ENCODE measurements around the gene NUDCD3.
"Not testable (repeated sequence)": the region's sequence is repeated elsewhere in the genome, so short reads cannot be mapped to it uniquely, and the experiment has no call there.

NUDCD3 gene

GRCh38 chr7:44445986-44446671, 44.3 kb downstream of the NUDCD3 start:
- DNase-seq: no peak

GRCh38 chr7:44441079-44441478, 49.4 kb downstream of the NUDCD3 start:
- no peak for DNase-seq

- no peak for DNase-seq
Observed at GRCh38 chr7:44440577-44441078, 49.8 kb downstream of the NUDCD3 start.

GRCh38 chr7:44439926-44440325, 50.5 kb downstream of the NUDCD3 start:
- no peak for DNase-seq

GRCh38 chr7:44438816-44439215, 51.6 kb downstream of the NUDCD3 start:
- DNase-seq: no peak

GRCh38 chr7:44434201-44434600, 56.3 kb downstream of the NUDCD3 start:
- no peak for DNase-seq

GRCh38 chr7:44433255-44434022, 57.0 kb downstream of the NUDCD3 start:
- DNase-seq: no peak

- no peak for DNase-seq
Observed at GRCh38 chr7:44432381-44432977, 58.0 kb downstream of the NUDCD3 start.

- DNase-seq: no peak
Observed at GRCh38 chr7:44431091-44431608, 59.3 kb downstream of the NUDCD3 start.

GRCh38 chr7:44430054-44430453, 60.4 kb downstream of the NUDCD3 start:
- DNase-seq: no peak

GRCh38 chr7:44424762-44425161, 65.7 kb downstream of the NUDCD3 start:
- DNase-seq: not testable (repeated sequence)

GRCh38 chr7:44416941-44417340, 73.5 kb downstream of the NUDCD3 start:
- DNase-seq: no peak

GRCh38 chr7:44415510-44415909, 74.9 kb downstream of the NUDCD3 start:
- no peak for DNase-seq

GRCh38 chr7:44415047-44415446, 75.4 kb downstream of the NUDCD3 start:
- no peak for DNase-seq

GRCh38 chr7:44411306-44411705, 79.2 kb downstream of the NUDCD3 start:
- DNase-seq: no peak

GRCh38 chr7:44408596-44408995, 81.9 kb downstream of the NUDCD3 start:
- DNase-seq: no peak

- no peak for DNase-seq
Observed at GRCh38 chr7:44403775-44404174, 86.7 kb downstream of the NUDCD3 start.

- no peak for DNase-seq
Observed at GRCh38 chr7:44403176-44403759, 87.2 kb downstream of the NUDCD3 start.

- DNase-seq: no peak
Observed at GRCh38 chr7:44402401-44403060, 87.9 kb downstream of the NUDCD3 start.

GRCh38 chr7:44401692-44402091, 88.8 kb downstream of the NUDCD3 start:
- no peak for DNase-seq

- no peak for DNase-seq
Observed at GRCh38 chr7:44400033-44400511, 90.4 kb downstream of the NUDCD3 start.

- no peak for DNase-seq
Observed at GRCh38 chr7:44398953-44399574, 91.4 kb downstream of the NUDCD3 start.

All from activated CD4-positive, alpha-beta T cell treated with anti-CD3 and anti-CD28 coated beads, Interleukin-2, amount 50 U/mL, for 16 hours (primary cell).